Daoy (cell line): ENCODE measurements around the gene TMEM201. TPM values are rescaled to one million over a fixed set of nuclear protein-coding genes. Genes with fewer than 3 reads are reported as not detected.

Experiments
- DNase-seq: peaks from one replicate; pipeline ENCODE4 v3.0.0-alpha.2; 2015; ENCODE audit warnings: low read depth
- total RNA-seq: library from RNA; depleted of rRNA; stranded (reverse); fragments of >200 nt; shearing (Covaris generic); gene quantifications from 2 replicates; pipeline ENCODE4 v1.2.3, GENCODE V29; 2014

Gene TMEM201
- total RNA-seq, 1 experiment from 2014 or later: 9.0 TPM

- DNase-seq: no peak
Observed at GRCh38 chr1:9580942-9581341, 7.8 kb upstream of the TMEM201 start.

GRCh38 chr1:9586147-9586766, 2.5 kb upstream of the TMEM201 start:
- DNase-seq: no peak

GRCh38 chr1:9589144-9589718, 520 bp downstream of the TMEM201 start:
- DNase-seq: peak; percentile 42

GRCh38 chr1:9589719-9590157, 1.0 kb downstream of the TMEM201 start:
- peak; percentile 34 for DNase-seq

- DNase-seq: no peak
Observed at GRCh38 chr1:9590201-9590600, 1.5 kb downstream of the TMEM201 start.

GRCh38 chr1:9590945-9591668, 2.4 kb downstream of the TMEM201 start:
- no peak for DNase-seq

- DNase-seq: no peak
Observed at GRCh38 chr1:9591669-9592509, 3.2 kb downstream of the TMEM201 start.

GRCh38 chr1:9592510-9593075, 3.9 kb downstream of the TMEM201 start:
- no peak for DNase-seq

- DNase-seq: no peak
Observed at GRCh38 chr1:9593147-9593491, 4.4 kb downstream of the TMEM201 start.

GRCh38 chr1:9593492-9594465, 5.1 kb downstream of the TMEM201 start:
- DNase-seq: peak; percentile 82

- no peak for DNase-seq
Observed at GRCh38 chr1:9594471-9595155, 5.9 kb downstream of the TMEM201 start.

GRCh38 chr1:9595156-9595967, 6.7 kb downstream of the TMEM201 start:
- no peak for DNase-seq

- no peak for DNase-seq
Observed at GRCh38 chr1:9595968-9596340, 7.2 kb downstream of the TMEM201 start.

- DNase-seq: no peak
Observed at GRCh38 chr1:9596415-9597123, 7.9 kb downstream of the TMEM201 start.

- no peak for DNase-seq
Observed at GRCh38 chr1:9597361-9598315, 8.9 kb downstream of the TMEM201 start.

GRCh38 chr1:9598316-9598700, 9.6 kb downstream of the TMEM201 start:
- DNase-seq: no peak

- no peak for DNase-seq
Observed at GRCh38 chr1:9599741-9600140, 11.0 kb downstream of the TMEM201 start.
